ENCODE results near the gene RALB.

Gene RALB

DNA sequence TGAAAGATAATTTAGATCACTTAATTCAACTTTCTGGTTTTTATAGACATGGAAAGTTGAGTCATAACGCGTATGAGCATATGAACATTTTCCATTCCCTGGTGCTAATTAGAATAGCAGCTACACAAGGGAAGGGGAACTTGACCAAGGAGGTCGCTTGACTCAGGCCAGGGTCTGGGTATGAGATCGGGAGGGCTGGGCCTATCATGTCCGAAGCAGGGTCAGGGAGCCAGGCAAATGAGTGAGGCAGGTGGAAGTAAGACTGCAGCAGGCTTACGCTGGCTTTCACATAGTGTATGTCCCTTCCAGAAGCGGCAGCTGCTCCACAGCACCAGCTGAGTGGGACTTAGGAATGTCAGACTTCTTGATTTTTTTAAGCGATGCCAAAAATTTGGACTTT lies 14.7 kb downstream of the RALB start:
- DNase-seq = no peak

GRCh38 chr2:120269076-120269744 lies 16.6 kb downstream of the RALB start:
- DNase-seq = no peak

DNA sequence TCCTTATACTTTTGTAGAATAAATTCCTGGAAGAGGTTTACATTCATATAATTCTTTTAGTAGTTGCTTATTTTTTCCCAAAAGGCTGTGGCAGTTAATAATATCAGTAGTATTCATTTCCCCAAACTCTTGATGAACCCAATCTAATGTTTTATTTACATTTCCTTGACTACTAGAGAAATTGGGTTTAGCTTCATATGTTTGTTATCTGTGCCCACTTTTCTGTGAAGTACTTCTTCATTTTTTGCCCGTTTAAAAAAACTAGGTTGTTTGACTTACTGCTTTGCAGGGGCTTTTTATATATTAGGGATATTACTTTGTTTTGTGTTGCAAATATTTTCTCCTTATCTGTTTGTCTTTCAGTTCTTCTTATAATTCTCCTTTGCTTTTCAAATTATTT lies 17.2 kb downstream of the RALB start:
- no peak for DNase-seq

DNA sequence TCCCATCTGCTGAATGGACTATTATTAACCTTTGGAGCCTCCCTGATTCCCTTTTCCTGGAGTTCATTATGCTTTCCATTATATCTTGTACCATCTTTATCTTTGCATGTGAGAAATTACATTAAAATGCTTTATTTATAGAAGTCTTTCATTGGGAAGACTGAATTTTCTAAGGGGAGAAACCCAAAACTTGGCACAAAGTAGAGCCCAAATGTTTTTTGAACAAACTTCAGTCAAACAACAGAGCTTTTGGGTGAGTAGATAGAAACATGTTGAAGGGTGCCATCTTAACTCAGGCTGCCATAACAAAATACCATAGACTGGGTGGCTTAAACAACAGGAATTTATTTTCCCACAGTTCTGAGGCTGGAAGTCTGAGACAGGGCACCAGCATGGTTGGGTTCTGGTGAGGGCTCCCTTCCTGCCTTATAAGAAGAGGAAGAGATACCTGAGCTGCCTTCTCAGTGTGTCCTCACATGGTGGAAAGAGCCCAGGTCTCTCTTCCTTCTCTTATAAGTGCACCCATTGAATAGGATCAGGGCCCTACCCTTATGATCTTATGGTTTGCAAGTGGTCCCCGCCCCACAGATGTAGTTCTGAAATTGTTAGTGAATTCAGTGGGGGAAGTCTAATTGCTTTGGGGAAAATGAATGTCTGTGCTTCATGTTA lies 19.2 kb downstream of the RALB start:
- DNase-seq = no peak

DNA sequence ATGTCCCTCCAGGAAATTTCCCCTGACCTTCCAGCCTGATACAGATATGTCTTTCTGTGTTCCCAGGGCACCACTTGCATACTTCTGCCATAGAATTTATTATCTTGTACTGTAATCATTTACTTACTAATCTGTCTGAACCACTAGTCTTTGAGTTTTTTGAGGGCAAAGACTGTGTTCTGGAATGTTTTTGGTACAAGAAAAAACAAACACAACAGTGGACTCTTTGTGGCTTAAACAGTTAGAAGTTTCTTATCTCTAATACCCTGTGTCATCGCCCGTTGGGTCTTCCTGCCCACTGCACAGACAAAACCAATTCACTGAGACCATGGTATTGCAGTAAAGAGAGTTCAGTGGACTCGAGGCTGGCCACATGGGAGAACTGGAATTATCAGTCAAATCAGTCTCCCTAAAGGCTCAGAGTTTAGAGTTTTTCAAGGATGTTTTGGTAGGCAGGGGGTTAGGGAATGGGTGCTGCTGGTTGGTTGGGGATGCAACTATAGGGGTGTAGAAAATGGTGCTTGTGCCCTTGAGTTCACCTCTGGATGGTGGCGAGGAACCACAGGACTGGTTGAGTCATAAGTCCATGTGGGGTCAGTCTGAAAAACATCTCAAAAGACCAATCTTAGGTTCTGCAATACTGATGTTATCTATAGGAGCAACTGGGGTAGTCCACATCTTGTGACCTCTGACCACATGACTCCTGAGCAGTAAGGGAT lies 20.3 kb downstream of the RALB start:
- no peak for DNase-seq

- no peak for DNase-seq
These were observed 23.2 kb downstream of the RALB start for GRCh38 chr2:120275617-120276400.

DNA sequence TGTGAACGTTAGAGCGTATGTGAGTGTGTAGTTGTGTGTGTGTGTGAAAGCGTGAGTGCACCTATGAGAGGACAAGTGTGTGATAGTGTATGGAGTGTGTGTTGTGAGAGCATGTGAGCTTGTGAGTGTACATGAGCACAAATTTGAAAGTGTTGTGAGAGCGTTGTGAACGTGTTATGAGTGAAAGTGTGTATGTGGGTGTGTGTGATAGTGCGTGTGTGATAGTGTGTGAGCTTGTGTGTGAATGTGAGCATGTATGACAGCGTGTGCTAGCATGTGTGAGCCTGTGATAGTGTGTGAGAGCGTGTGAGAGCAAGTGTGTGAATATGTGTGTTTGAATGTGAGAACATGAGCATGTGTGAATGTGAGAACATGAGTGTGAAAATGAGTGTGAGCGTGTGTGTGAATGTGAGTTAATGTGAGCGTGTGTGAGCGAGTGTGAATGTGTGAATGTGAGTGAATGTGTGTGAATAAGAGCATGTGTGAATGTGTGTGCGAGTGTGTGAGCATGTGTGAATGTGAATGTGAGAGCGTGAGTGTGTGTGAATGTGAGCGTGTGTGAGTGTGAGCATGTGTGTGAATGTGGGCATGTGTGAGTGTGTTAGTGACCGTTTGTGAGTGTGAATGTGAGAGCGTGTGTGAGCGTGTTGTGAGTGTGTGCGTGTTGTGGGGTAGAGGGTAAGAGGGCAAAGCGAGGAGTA lies 25.0 kb downstream of the RALB start:
- no peak for DNase-seq

DNA sequence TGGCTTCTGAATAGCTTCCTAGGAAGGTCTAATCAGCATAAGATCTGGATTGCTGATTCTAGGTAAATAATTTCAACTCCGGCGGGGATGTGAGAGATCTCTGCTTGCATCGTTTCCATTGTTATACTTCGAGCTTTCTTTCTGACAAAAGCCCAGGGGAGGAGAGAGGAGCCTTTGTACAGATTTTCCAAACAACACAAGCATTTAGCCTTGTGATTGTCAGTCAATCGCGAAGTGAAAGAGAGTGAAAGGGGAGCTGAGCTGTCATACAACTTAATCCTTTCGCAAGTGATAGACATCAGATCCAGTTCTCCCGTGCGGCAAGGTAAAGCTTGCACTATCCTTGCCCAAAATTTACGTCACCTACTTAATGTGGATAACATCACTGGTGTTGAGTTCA lies 26.2 kb downstream of the RALB start:
- DNase-seq = no peak

- no peak for DNase-seq
These were observed 27.1 kb downstream of the RALB start for GRCh38 chr2:120279708-120280107.

DNA sequence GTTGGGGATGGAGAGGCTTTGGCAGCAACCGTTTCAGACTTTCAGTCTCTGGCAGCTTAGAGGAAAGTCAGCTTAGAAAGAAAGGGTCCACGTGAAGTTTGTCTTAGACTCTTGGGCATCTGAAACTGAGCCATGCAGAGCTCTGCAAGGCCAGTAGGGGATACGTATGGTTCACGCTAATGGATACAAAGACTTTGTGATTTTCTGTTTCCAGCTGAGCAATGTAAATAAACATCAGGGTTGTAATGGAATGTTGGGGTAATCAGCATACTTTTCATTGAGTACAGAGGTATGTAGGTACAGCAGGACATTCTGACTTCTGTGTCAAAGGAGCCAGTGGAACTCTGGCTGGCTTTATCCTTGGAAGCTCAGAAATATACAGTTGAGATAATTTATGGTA lies 31.0 kb downstream of the RALB start:
- no peak for DNase-seq

- no peak for DNase-seq
These were observed 32.4 kb downstream of the RALB start for GRCh38 chr2:120285056-120285455.

GRCh38 chr2:120287183-120288015 lies 34.7 kb downstream of the RALB start:
- no peak for DNase-seq

GRCh38 chr2:120288016-120288373 lies 35.3 kb downstream of the RALB start:
- no peak for DNase-seq

DNA sequence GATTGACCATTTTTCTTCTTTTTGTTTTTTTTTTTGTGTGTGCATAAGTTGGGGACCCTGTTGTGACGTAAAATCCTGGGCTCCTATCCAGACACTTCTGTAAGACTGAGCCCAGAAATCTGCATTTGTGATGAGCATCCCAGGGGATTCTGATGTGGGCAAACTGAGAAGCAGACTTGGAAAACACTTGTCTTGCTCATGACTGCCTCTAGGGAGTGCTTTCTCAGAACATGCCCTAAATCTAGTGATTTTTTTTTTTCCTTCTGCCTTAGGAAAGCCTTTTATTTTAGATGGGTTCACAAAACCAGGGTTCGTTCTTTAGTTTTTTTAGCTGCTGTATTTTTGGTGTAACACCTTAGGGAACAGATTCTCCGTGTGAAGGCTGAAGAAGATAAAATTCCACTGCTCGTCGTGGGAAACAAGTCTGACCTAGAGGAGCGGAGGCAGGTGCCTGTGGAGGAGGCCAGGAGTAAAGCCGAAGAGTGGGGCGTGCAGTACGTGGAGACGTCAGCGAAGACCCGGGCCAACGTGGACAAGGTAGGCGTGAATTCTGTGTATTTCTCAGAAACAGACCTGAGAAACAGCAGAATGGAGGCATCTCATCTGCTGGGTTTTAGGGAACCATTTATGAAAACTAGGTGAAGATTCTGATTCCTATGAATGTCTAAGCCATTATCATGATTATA lies 36.7 kb downstream of the RALB start:
- DNase-seq = no peak

GRCh38 chr2:120290737-120291136 lies 38.1 kb downstream of the RALB start:
- no peak for DNase-seq

GRCh38 chr2:120291401-120292311 lies 39.0 kb downstream of the RALB start:
- DNase-seq = no peak

DNA sequence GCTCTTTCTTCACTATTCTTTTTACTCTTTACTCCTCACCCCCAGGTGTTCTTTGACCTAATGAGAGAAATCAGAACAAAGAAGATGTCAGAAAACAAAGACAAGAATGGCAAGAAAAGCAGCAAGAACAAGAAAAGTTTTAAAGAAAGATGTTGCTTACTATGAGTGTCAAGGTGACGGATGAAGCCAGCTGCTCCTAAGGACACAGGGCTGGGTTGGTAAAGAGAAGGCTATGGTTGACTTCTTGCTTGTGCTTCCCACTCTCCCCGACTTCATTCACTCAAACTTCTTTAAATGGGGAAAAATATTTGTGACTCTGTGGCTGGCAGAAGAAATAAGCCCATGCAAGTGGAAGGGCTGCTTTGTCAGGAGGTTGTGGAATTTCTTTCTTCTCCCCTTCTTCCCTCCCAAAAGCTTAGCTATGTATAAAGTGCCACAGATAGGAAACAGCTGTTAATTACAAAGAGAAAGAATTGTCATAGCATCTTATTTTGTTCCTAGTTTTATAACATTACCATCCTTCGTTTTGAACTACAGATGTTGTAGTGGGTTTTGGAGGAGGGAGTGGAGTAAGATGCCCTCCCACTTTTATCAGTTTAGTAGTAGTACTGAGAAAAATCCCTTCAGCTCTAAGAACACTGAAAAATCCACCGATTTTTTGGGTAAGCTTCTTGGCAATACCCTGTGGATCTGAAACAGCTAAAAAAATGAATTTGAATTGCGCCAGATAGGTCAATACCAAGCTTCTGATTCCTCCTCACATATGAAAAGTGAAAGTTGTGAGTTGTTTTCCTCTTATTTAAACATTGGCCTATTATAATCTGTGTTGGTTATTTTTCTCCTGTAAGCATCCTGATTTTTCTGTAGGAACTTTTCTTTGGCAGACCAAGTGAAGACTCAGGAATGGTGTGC lies 40.7 kb downstream of the RALB start:
- no peak for DNase-seq

- DNase-seq = no peak
These were observed 41.3 kb downstream of the RALB start for GRCh38 chr2:120294008-120294340.
